Measurements from ENCODE around the gene JUNB. TPM values are rescaled to one million over a fixed set of nuclear protein-coding genes. Genes with fewer than 3 reads are reported as not detected.
A peak's percentile ranks its signal among the peaks of the same experiment; 100 is the strongest.

Gene JUNB
- total and polyA plus RNA-seq, 12 donors = 4.2 to 594 (median 247) TPM

GRCh38 chr19:12782424-12783290 is 8.6 kb upstream of the JUNB start:
- WGBS, 4 donors = 0 to 2% (median 1%) methylated on average over 18 to 88 of the region's 88 CpGs; no CpG with 5 or more reads in 1 of the 4 donors
- peak overlapping the region; percentile 81 to 99 (median 91) for H3K27ac ChIP-seq
- H3K27me3 ChIP-seq = no peaks in the 10 kb centered on the region
- no peaks in the 10 kb centered on the region for H3K9me3 ChIP-seq (replicated peaks in 1 of 3)
- peak; percentile 89 to 96 (median 92) for DNase-seq
- intact Hi-C loops (cut with DNase I) = no loop called here
- H3K4me3 ChIP-seq = peak overlapping the region in 2 of 4 donors; percentile 17 to 54
- peaks cover 32 to 62% of the 10 kb centered on the region in 2 donors for H3K4me1 ChIP-seq (replicated peaks in 1 of 2)
- no peaks in the 10 kb centered on the region for H3K36me3 ChIP-seq (replicated peaks in 1 of 2)
- TF ChIP-seq CTCF (IDR thresholded peaks at IDR 0.05) = peak in 1 of 6 experiments; percentile 2
- peak; percentile 73 to 75 for TF ChIP-seq POLR2A (IDR thresholded peaks at IDR 0.05)

- intact Hi-C loops (cut with DNase I) = no loop called here
- DNase-seq = peak in 1 of 7 donors; percentile 70
- Histone ChIP-seq H3K9me3 (replicated peaks in 1 of 3) (no peaks in the 10 kb centered on the region), H3K4me3 (peak overlapping the region in 1 of 4 donors; percentile 54), H3K4me1 (replicated peaks in 1 of 2) (peaks cover 35 to 64% of the 10 kb centered on the region in 2 donors), H3K36me3 (replicated peaks in 1 of 2) (no peaks in the 10 kb centered on the region), H3K27ac (peak overlapping the region; percentile 81 to 99 (median 91)), H3K27me3 (no peaks in the 10 kb centered on the region)
- TF ChIP-seq CTCF (IDR thresholded peaks at IDR 0.05) (no peak), POLR2A (IDR thresholded peaks at IDR 0.05) (no peak)
- WGBS, 4 donors = 5 to 11% (median 8%) methylated on average over 4 to 16 of the region's 16 CpGs
These were observed 7.9 kb upstream of the JUNB start for GRCh38 chr19:12783291-12783848.

- Histone ChIP-seq H3K4me1 (replicated peaks in 1 of 2) (peaks cover 34 to 64% of the 10 kb centered on the region in 2 donors), H3K36me3 (replicated peaks in 1 of 2) (no peaks in the 10 kb centered on the region), H3K4me3 (peak overlapping the region in 1 of 4 donors; percentile 54), H3K9me3 (replicated peaks in 1 of 3) (no peaks in the 10 kb centered on the region), H3K27ac (peak overlapping the region; percentile 81 to 99 (median 91)), H3K27me3 (no peaks in the 10 kb centered on the region)
- intact Hi-C loops (cut with DNase I) = no loop called here
- peak in 6 of 7 donors; percentile 53 to 80 (median 67) for DNase-seq
- TF ChIP-seq POLR2A (IDR thresholded peaks at IDR 0.05) = no peak
- TF ChIP-seq CTCF (IDR thresholded peaks at IDR 0.05) = no peak
- WGBS, 4 donors = 0 to 20% (median 12%) methylated on average over 1 to 19 of the region's 19 CpGs; no CpG with 5 or more reads in 1 of the 4 donors
These were observed 7.4 kb upstream of the JUNB start for GRCh38 chr19:12783849-12784393.

- Histone ChIP-seq H3K27ac (peak overlapping the region; percentile 81 to 99 (median 91)), H3K4me3 (no peak overlapping the region), H3K4me1 (replicated peaks in 1 of 2) (peaks cover 34 to 64% of the 10 kb centered on the region in 2 donors), H3K36me3 (replicated peaks in 1 of 2) (no peaks in the 10 kb centered on the region), H3K9me3 (replicated peaks in 1 of 3) (no peaks in the 10 kb centered on the region), H3K27me3 (no peaks in the 10 kb centered on the region)
- TF ChIP-seq POLR2A (IDR thresholded peaks at IDR 0.05) (no peak), CTCF (IDR thresholded peaks at IDR 0.05) (no peak)
- 46 to 49% (median 46%) methylated on average over 10 of the region's 10 CpGs for WGBS, 4 donors
- intact Hi-C loops (cut with DNase I) = no loop called here
- no peak for DNase-seq
These were observed 6.9 kb upstream of the JUNB start for GRCh38 chr19:12784394-12784870.
